Loucy (cell line): ENCODE results near the gene ARL6IP4.

Experiments
- CTCF ChIP-seq: fragments of 200-600 bp; sonication (generic); conservative IDR thresholded peaks from 2 replicates; pipeline ENCODE4 v1.5.1; 2014; ENCODE audit warnings: mild to moderate bottlenecking, antibody characterized with exemption, low read length
- EZH2phosphoT487 ChIP-seq: fragments of 200-600 bp; IDR thresholded peaks from 2 replicates; pipeline ENCODE4 v1.6.1; 2018; ENCODE audit warnings: antibody characterized with exemption, mild to moderate bottlenecking, moderate library complexity, borderline replicate concordance

GRCh38 chr12:123026094-123026853 is 45.8 kb downstream of the ARL6IP4 start:
- TF ChIP-seq CTCF (no peak), EZH2phosphoT487 (no peak)
